LNCaP clone FGC (cell line): ENCODE results near the gene PFDN2.

Source experiments
- DNase-seq: peaks from one replicate; pipeline ENCODE4 v3.0.0-alpha.2; 2011; ENCODE audit warnings: low read depth
- H3K4me3 ChIP-seq: 2 replicates; pipeline ENCODE4 v1.5.1; 2011; ENCODE audit warnings: mild to moderate bottlenecking, low read depth, low read length, control low read depth
- CTCF ChIP-seq: IDR thresholded peaks from 2 replicates; pipeline ENCODE4 v1.5.1; 2012; ENCODE audit warnings: mild to moderate bottlenecking; ENCODE audit not compliant: control insufficient read depth, insufficient read depth; ENCODE audit errors: extremely low read depth

Gene PFDN2

GRCh38 chr1:161086457-161086856 is 31.4 kb downstream of the PFDN2 start:
- TF ChIP-seq CTCF: no peak
- H3K4me3 ChIP-seq: no peak overlapping the region
- DNase-seq: no peak

- no peak overlapping the region for H3K4me3 ChIP-seq
- DNase-seq: no peak
- TF ChIP-seq CTCF: no peak
Observed at GRCh38 chr1:161085165-161085564, 32.7 kb downstream of the PFDN2 start.

- no peak overlapping the region for H3K4me3 ChIP-seq
- no peak for DNase-seq
- no peak for TF ChIP-seq CTCF
Observed at GRCh38 chr1:161084597-161084988, 33.2 kb downstream of the PFDN2 start.

- no peak for TF ChIP-seq CTCF
- peak; percentile 23 for DNase-seq
- no peak overlapping the region; the same call in 1 of the 2 replicates for H3K4me3 ChIP-seq
Observed at GRCh38 chr1:161083748-161084596, 33.9 kb downstream of the PFDN2 start.

- DNase-seq: peak; percentile 69
- peak overlapping the region; percentile 24 for H3K4me3 ChIP-seq
Observed at GRCh38 chr1:161082996-161083747, 34.7 kb downstream of the PFDN2 start.

GRCh38 chr1:161082483-161082882 is 35.4 kb downstream of the PFDN2 start:
- TF ChIP-seq CTCF: no peak
- no peak for DNase-seq
- no peak overlapping the region for H3K4me3 ChIP-seq

More at GRCh38 chr1:161082996-161083747, 34.7 kb downstream of the PFDN2 start:
- no peak for TF ChIP-seq CTCF

DNA sequence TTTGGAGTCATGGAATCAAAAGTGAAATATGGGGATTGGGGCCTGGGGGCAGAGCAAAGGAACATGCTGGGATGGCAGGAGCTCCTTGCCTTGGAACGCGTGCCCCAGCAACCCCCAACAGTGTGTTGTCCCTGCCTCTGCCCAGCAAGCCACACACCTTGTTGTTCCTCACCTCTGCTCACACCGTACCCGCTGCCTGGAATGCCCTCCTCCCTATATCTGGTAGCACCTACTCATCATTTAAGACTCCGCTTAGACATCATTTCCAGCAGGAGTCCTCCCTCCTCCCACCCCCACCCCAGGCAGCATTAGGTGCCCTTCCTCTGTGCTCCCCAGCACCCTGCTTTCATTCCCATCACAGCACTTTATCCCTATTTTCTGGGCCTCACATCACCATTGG is 36.3 kb downstream of the PFDN2 start:
- no peak for TF ChIP-seq CTCF
- H3K4me3 ChIP-seq: no peak overlapping the region
- DNase-seq: no peak
